Epithelial cell of esophagus (primary cell): ENCODE measurements around the gene UGT1A7.
A peak's percentile ranks its signal among the peaks of the same experiment; 100 is the strongest.

ENCODE experiments used
- DNase-seq: peaks from one replicate; pipeline ENCODE4 v3.0.0; 2010; ENCODE audit warnings: low read depth
- H3K4me3 ChIP-seq: 2 replicates; pipeline ENCODE4 v1.5.1; 2011; ENCODE audit warnings: mild to moderate bottlenecking, low read length, control low read depth
- CTCF ChIP-seq: IDR thresholded peaks from 2 replicates; pipeline ENCODE4 v1.5.1; 2011; ENCODE audit warnings: low read depth, mild to moderate bottlenecking, low read length, control low read depth, inconsistent platforms; ENCODE audit not compliant: insufficient read depth; ENCODE audit errors: missing control alignments

Gene UGT1A7

DNA sequence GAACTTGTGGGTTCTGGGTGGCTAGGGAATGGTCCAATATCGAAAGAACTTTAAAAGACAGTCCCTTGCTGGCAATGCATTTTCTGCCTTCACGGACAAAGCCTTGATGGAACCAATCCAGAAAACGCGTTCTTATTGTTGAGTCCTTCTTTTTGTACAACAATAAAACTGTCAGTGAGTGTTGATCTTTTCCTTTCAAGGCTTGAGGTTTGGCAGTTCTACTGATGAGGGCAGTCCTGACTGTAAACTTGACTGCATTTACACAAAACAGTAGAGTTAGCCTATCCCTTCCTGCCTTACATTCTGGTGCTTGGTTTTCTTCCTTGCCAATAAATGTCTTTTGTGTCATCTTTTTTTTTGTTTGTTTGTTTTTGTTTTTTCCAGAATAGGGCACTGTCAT lies 2.5 kb upstream of the UGT1A7 start:
- no peak for TF ChIP-seq CTCF
- no peak overlapping the region for H3K4me3 ChIP-seq
- DNase-seq, result no peak

DNA sequence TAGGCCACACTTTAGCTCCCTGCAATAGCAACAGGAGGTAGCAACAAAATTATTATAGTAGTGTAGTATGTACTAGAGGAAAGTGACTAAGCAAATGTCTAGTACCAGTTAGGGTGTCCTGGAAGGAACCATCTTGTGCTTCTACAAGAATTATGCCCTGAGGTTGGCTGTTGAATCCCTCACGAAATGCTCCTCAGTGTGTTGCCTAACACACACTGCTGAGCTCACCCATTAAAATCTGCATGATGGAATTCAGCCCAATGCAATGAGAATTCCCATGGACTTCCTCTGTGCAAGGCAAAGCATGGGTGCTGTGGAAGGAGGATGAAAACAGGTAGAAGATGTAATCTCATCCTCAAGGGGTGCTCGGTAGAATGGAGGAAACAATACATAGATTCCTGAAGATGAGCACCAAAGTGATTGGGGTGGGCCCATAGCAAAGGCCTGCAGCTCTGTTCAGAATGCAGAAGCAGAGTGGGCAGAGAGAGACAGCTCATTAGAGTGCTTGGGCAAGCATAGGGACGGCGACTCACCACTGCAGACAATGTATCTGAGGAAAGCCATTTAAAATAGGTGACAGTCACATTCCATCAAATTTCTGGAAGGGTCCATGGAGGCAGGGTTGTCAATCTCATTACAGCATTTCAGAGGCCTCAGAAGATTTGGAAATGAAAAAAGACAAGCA lies 1.2 kb upstream of the UGT1A7 start:
- H3K4me3 ChIP-seq, result no peak overlapping the region
- TF ChIP-seq CTCF, result no peak
- peak; percentile 22 for DNase-seq

DNA sequence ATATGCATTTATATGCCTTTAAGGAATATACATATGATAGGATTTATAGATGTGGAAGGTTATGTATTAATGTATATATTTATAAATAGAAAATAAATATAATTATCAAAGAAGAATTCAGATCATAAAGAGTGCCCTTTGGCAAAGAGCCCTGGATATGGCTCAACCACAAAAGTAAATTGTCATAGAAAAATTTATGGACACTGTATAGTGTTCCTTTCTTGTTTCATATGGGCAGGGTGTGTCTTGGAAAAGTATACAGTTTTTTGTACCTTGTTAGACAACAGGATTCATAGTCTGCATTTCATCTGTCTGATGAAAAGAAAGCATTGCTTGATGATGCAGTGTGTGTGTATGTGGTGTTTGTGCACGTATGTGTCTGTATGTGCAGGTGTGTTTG lies 2.9 kb downstream of the UGT1A7 start:
- no peak overlapping the region for H3K4me3 ChIP-seq
- no peak for TF ChIP-seq CTCF
- DNase-seq, result no peak

GRCh38 chr2:233686928-233687327 lies 5.2 kb downstream of the UGT1A7 start:
- no peak overlapping the region for H3K4me3 ChIP-seq
- no peak for DNase-seq
- no peak for TF ChIP-seq CTCF

- H3K4me3 ChIP-seq, result no peak overlapping the region
- no peak for DNase-seq
- no peak for TF ChIP-seq CTCF
Measured at GRCh38 chr2:233688341-233688740, 6.6 kb downstream of the UGT1A7 start.

- DNase-seq, result peak; percentile 27
- no peak for TF ChIP-seq CTCF
- no peak overlapping the region for H3K4me3 ChIP-seq
Measured at GRCh38 chr2:233689031-233689430, 7.3 kb downstream of the UGT1A7 start.

DNA sequence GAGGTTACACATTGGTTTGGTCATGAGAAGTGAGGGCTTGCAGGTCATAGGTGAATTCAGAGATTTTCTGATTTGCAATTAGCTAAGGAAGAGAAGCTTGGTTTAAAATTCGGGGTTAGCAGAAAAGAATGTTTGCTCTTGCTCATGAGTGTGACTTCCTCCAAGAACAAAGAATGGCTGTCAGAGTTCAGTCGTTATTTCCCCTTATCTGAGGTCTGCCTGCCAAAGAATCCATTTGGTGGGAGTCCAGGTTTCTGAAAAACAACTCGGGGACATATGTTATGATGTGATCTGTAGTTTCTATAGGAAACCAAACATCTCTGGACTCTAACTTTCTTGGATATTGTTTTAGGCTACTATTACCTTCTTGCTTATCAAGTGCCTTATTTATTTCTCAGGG lies 7.8 kb downstream of the UGT1A7 start:
- H3K4me3 ChIP-seq, result no peak overlapping the region
- TF ChIP-seq CTCF, result no peak
- DNase-seq, result no peak
